IMR-90 (cell line): ENCODE measurements around the gene KRT5. TPM values are rescaled to one million over a fixed set of nuclear protein-coding genes. Genes with fewer than 3 reads are reported as not detected.

Experiments
- ATAC-seq: fragments of 200-7000 bp; cut with Tn5 transposase; 2 replicates; pipeline ENCODE4 v1.9.1; 2020; ENCODE audit warnings: low read depth, mild to moderate bottlenecking, moderate library complexity
- BruUV-seq: library from RNA; stranded (reverse); fragments of 400-500 nt; replicated peaks from 2 replicates; lab custom pipeline; 2021; lab: Mats Ljungman, UMichigan
- CTCF ChIA-PET: fragments of 300-600 bp; formaldehyde crosslinking; extraction: SDS; loops from one replicate; lab custom pipeline; 2021; ENCODE audit warnings: antibody characterized with exemption; lab: Yijun Ruan, JAX
- POLR2A ChIA-PET: fragments of 300-600 bp; sonication (Branson Sonifier 250); formaldehyde crosslinking; loops from one replicate; lab custom pipeline; 2022; ENCODE audit warnings: antibody characterized with exemption; ENCODE audit not compliant: unreplicated experiment; lab: Charles Lee
- DNase-seq: peaks from one replicate; pipeline ENCODE4 v3.0.0; 2013
- H2AFZ ChIP-seq: replicated peaks from 2 replicates; pipeline ENCODE3; 2013; ENCODE audit warnings: low read length, mild to moderate bottlenecking; ENCODE audit not compliant: poor library complexity
- H2AK5ac ChIP-seq: 2 replicates; pipeline ENCODE4 v1.6.1; 2013; ENCODE audit warnings: low read depth, low read length, inconsistent platforms
- H2AK9ac ChIP-seq: replicated peaks from 2 replicates; pipeline ENCODE3; 2013; ENCODE audit warnings: mild to moderate bottlenecking, low read depth, low read length, moderate library complexity; ENCODE audit not compliant: poor library complexity
- H2BK120ac ChIP-seq: 2 replicates; pipeline ENCODE4 v1.6.1; 2013; ENCODE audit warnings: low read depth, low read length, inconsistent platforms
- H2BK15ac ChIP-seq: 3 replicates; pipeline ENCODE4 v1.6.1; 2013; ENCODE audit warnings: low read depth, low read length, inconsistent platforms
- H2BK20ac ChIP-seq: 2 replicates; pipeline ENCODE4 v1.6.1; 2013; ENCODE audit warnings: low read depth, mild to moderate bottlenecking, inconsistent platforms, low read length, moderate library complexity
- H2BK5ac ChIP-seq: 2 replicates; pipeline ENCODE4 v1.6.1; 2013; ENCODE audit warnings: mild to moderate bottlenecking, low read depth, low read length, inconsistent platforms; ENCODE audit not compliant: poor library complexity, severe bottlenecking
- H3K14ac ChIP-seq: replicated peaks from 2 replicates; pipeline ENCODE4 v1.6.1; 2013; ENCODE audit warnings: low read depth, low read length, inconsistent platforms
- H3K18ac ChIP-seq: 2 replicates; pipeline ENCODE4 v1.6.1; 2013; ENCODE audit warnings: low read depth, low read length, control low read depth
- H3K23ac ChIP-seq: 2 replicates; pipeline ENCODE4 v1.6.1; 2013; ENCODE audit warnings: low read depth, low read length, inconsistent platforms
- H3K27ac ChIP-seq: 2 replicates; pipeline ENCODE4 v1.5.1; 2013; ENCODE audit warnings: mild to moderate bottlenecking, control low read depth, low read length; ENCODE audit not compliant: insufficient read depth
- H3K27me3 ChIP-seq: 2 replicates; pipeline ENCODE4 v1.6.1; 2013; ENCODE audit warnings: low read length; ENCODE audit not compliant: control insufficient read depth, insufficient read depth
- H3K36me3 ChIP-seq: 2 replicates; pipeline ENCODE4 v1.6.1; 2013; ENCODE audit warnings: low read length, mixed read lengths; ENCODE audit not compliant: control insufficient read depth, insufficient read depth
- H3K4ac ChIP-seq: 2 replicates; pipeline ENCODE4 v1.6.1; 2013; ENCODE audit warnings: low read depth, low read length, inconsistent platforms
- H3K4me1 ChIP-seq: 2 replicates; pipeline ENCODE4 v1.6.1; 2013; ENCODE audit warnings: low read length, mixed read lengths; ENCODE audit not compliant: control insufficient read depth, insufficient read depth
- H3K4me2 ChIP-seq: 2 replicates; pipeline ENCODE4 v1.6.1; 2013; ENCODE audit warnings: low read depth, mild to moderate bottlenecking, control low read depth, low read length, moderate library complexity
- H3K4me3 ChIP-seq: 2 replicates; pipeline ENCODE4 v1.5.1; 2013; ENCODE audit warnings: low read depth, mild to moderate bottlenecking, control low read depth, low read length, moderate library complexity; ENCODE audit not compliant: insufficient read depth
- H3K56ac ChIP-seq: 2 replicates; pipeline ENCODE4 v1.6.1; 2013; ENCODE audit warnings: low read length, inconsistent platforms; ENCODE audit not compliant: insufficient read depth; ENCODE audit errors: extremely low read depth
- H3K79me1 ChIP-seq, 2 experiments: 2 replicates each; pipeline ENCODE4 v1.6.1; 2013; ENCODE audit warnings: low read length in 2 of 2, inconsistent platforms in 1 of 2, low read depth in 1 of 2
- H3K9ac ChIP-seq: 2 replicates; pipeline ENCODE4 v1.6.1; 2013; ENCODE audit warnings: low read depth, low read length, control low read depth
- H3K9me1 ChIP-seq: 2 replicates; pipeline ENCODE4 v1.6.1; 2013; ENCODE audit warnings: low read length, inconsistent platforms; ENCODE audit not compliant: insufficient read depth
- H3K9me3 ChIP-seq: 2 replicates; pipeline ENCODE4 v1.6.1; 2013; ENCODE audit warnings: low read length; ENCODE audit not compliant: control insufficient read depth, insufficient read depth
- H4K20me1 ChIP-seq: 2 replicates; pipeline ENCODE4 v1.6.1; 2013; ENCODE audit warnings: low read length, inconsistent platforms; ENCODE audit not compliant: insufficient read depth
- H4K5ac ChIP-seq: 2 replicates; pipeline ENCODE4 v1.6.1; 2013; ENCODE audit warnings: mild to moderate bottlenecking, low read depth, low read length, control low read depth
- H4K8ac ChIP-seq, 2 experiments: 2 replicates each; pipeline ENCODE4 v1.6.1; 2013; ENCODE audit warnings: low read depth in 2 of 2, low read length in 2 of 2, control low read depth in 1 of 2, inconsistent platforms in 1 of 2
- H4K91ac ChIP-seq: 2 replicates; pipeline ENCODE4 v1.6.1; 2013; ENCODE audit warnings: low read depth, low read length, inconsistent platforms; ENCODE audit not compliant: insufficient read depth
- CEBPB ChIP-seq: IDR thresholded peaks from 2 replicates; pipeline ENCODE4 v1.6.1; 2012; ENCODE audit warnings: low read depth, low read length, improper control_type of control experiment
- FOS ChIP-seq: fragments of 150-350 bp; IDR thresholded peaks from 2 replicates; pipeline ENCODE4 v1.6.1; 2016; ENCODE audit warnings: low read depth, low read length
- MAFK ChIP-seq: IDR thresholded peaks from 2 replicates; pipeline ENCODE4 v1.6.1; 2012; ENCODE audit warnings: low read depth, low read length, improper control_type of control experiment
- MAZ ChIP-seq: IDR thresholded peaks from 2 replicates; pipeline ENCODE4 v1.6.1; 2012; ENCODE audit warnings: low read depth, mild to moderate bottlenecking, low read length, improper control_type of control experiment, moderate library complexity, borderline replicate concordance
- POLR2A ChIP-seq: IDR thresholded peaks from 2 replicates; pipeline ENCODE4 v1.6.1; 2012; ENCODE audit warnings: mild to moderate bottlenecking, low read depth, low read length
- RFX5 ChIP-seq: IDR thresholded peaks from 2 replicates; pipeline ENCODE4 v1.8.0; 2012; ENCODE audit warnings: low read depth, mild to moderate bottlenecking, low read length, moderate library complexity
- WGBS, 2 experiments: methylation state at CpG; one replicate each; pipeline versions ENCODE4 v1.1.5 to v1.1.7; 2013; ENCODE audit warnings: missing lambda C conversion rate in 2 of 2; ENCODE audit not compliant: insufficient read length in 1 of 2; ENCODE audit errors: extremely low coverage in 2 of 2; 5-methylcytosine and 5-hydroxymethylcytosine counted together
- dilution Hi-C: fragments of 300-500 bp; cut with HindIII; formaldehyde crosslinking; loops from one replicate; pipeline ENCODE4 v1.14.3; 2018; ENCODE audit warnings: low sequenced_read_pairs; ENCODE audit not compliant: unreplicated experiment
- in situ Hi-C: fragments of 300-500 bp; cut with MboI; formaldehyde crosslinking; loops from 3 replicates; pipeline ENCODE4 v1.14.3; 2019; ENCODE audit warnings: low sequenced_read_pairs, inconsistent platforms, mixed read lengths
- intact Hi-C: fragments of 100-400 bp; cut with micrococcal nuclease; formaldehyde crosslinking; loops from 2 replicates; pipeline ENCODE4 v1.10.0; 2022
- polyA plus RNA-seq, 3 experiments: library from polyadenylated mRNA; depleted of rRNA; stranded (reverse); fragments of >200 nt; gene quantifications; 2 replicates each; pipeline ENCODE4 v1.2.3, GENCODE V29; 2012; ENCODE audit warnings: low replicate concordance in 1 of 3
- total RNA-seq: library from RNA; depleted of rRNA; stranded (reverse); fragments of >200 nt; gene quantifications from 2 replicates; pipeline ENCODE4 v1.2.3, GENCODE V29; 2012
- TF ChIP-seq, protein P1 (sequence below): fragments of 150-350 bp; IDR thresholded peaks from 2 replicates; pipeline ENCODE4 v1.6.1; 2016; ENCODE audit warnings: low read depth, mild to moderate bottlenecking, low read length, moderate library complexity, borderline replicate concordance

The KRT5 gene
- total and polyA plus RNA-seq, 2 of the 4 experiments (the other 2 are of a cell fraction), result not detected

DNA sequence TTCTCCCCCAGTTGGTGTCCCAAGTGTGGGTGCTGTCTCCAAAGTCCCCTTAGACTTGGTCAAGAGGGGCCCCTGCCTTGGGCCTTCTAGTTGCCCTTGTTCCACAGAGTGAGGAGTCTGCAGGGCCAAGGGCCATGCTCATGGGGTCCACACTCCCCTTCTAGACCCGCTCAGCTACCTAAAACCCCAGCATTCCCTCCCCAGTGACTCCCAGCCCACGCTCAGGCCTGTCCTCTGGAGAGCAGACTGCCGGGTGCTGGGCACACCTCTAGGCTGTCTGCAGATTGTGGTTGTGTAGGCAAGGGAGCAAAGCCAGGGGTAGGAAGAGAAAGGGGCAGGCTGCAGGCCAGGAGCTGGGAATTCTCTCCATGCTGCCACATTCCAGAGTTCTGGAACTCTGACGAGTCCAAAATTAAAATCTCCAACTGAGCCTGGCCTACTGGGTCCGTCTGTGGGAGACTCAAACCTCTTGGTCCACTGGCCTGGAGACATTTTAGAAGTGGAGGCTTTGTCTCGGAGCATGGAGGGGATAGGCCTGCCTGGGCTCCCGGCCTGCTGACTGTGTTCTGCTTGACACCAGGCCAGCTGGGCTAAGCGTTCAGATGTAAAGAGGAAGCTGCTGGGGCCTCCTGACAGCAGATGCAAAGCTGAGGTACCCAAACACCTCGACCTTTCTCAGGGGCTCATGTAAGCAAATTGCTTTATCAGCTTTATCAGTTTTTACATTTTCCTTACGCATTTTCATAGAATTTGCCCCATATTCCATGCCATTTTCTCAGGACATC is 13.7 kb upstream of the KRT5 start:
- ChIA-PET CTCF (interaction anchor here (1.2 kb wide), 1 partner anchor 17 kb away, joined by 3 read pairs; no protein-coding TSS in a partner anchor), POLR2A (no interaction called here)
- no peak overlapping the region for H2AK9ac ChIP-seq
- 33% methylated on average over 1 of the region's 10 CpGs; no CpG with 5 or more reads in 1 of the 2 experiments for WGBS, 2 experiments
- H4K8ac ChIP-seq, result no peak overlapping the region
- peaks cover 10% of the 10 kb centered on the region for H3K27me3 ChIP-seq
- no peak overlapping the region for H3K4me3 ChIP-seq
- in situ Hi-C loops (no loop called here), intact Hi-C loops (no loop called here), dilution Hi-C loops (no loop called here)
- no peak overlapping the region for H3K18ac ChIP-seq
- H3K36me3 ChIP-seq, result no peaks in the 10 kb centered on the region
- H3K4me2 ChIP-seq, result no peak overlapping the region
- no peaks in the 10 kb centered on the region for H3K4me1 ChIP-seq
- H3K14ac ChIP-seq, result no peak overlapping the region
- H3K9me1 ChIP-seq, result no peaks in the 10 kb centered on the region
- no peak overlapping the region for H3K27ac ChIP-seq
- BruUV-seq, result no TSS peak
- no peak overlapping the region for H4K91ac ChIP-seq
- H4K20me1 ChIP-seq, result no peaks in the 10 kb centered on the region
- TF ChIP-seq FOS (no peak), POLR2A (no peak), MAZ (no peak), MAFK (no peak), RFX5 (no peak), CEBPB (no peak)
- TF ChIP-seq, protein P1, sequence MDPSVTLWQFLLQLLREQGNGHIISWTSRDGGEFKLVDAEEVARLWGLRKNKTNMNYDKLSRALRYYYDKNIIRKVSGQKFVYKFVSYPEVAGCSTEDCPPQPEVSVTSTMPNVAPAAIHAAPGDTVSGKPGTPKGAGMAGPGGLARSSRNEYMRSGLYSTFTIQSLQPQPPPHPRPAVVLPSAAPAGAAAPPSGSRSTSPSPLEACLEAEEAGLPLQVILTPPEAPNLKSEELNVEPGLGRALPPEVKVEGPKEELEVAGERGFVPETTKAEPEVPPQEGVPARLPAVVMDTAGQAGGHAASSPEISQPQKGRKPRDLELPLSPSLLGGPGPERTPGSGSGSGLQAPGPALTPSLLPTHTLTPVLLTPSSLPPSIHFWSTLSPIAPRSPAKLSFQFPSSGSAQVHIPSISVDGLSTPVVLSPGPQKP, result no peak
- no peak overlapping the region for H2BK15ac ChIP-seq
- H3K4ac ChIP-seq, result no peak overlapping the region
- H3K79me1 ChIP-seq, result no peaks in the 10 kb centered on the region
- H2BK5ac ChIP-seq, result no peak overlapping the region
- no peak overlapping the region for H3K56ac ChIP-seq
- no peak overlapping the region for H2AK5ac ChIP-seq
- ATAC-seq, result no peak
- no peak overlapping the region for H3K9ac ChIP-seq
- no peak overlapping the region for H3K23ac ChIP-seq
- H4K5ac ChIP-seq, result no peak overlapping the region
- H2BK20ac ChIP-seq, result no peak overlapping the region
- no peak overlapping the region for H2BK120ac ChIP-seq
- no peak overlapping the region for H2AFZ ChIP-seq
- H3K9me3 ChIP-seq, result no peaks in the 10 kb centered on the region
- no peak for DNase-seq
